ENCODE measurements around the gene TCF7L1. TPM values are rescaled to one million over a fixed set of nuclear protein-coding genes. Genes with fewer than 3 reads are reported as not detected.

TCF7L1 gene
- polyA plus RNA-seq, 1 donor (not counting 4 experiments of a cell fraction or from before 2014, with no cell fraction given) = 1.0 TPM

GRCh38 chr2:85326406-85327159 lies 193.4 kb downstream of the TCF7L1 start:
- Histone ChIP-seq H3K9ac (ENCODE audit: control insufficient read depth, extremely low read depth, insufficient read depth, low read length) (peak overlapping the region; percentile 91), H4K20me1 (ENCODE audit: control insufficient read depth, extremely low read depth, insufficient read depth, low read length) (peaks cover 12% of the 10 kb centered on the region), H3K4me2 (ENCODE audit: control insufficient read depth, extremely low read depth, insufficient read depth, low read depth, low read length) (peak overlapping the region; percentile 77), H3K4me1 (ENCODE audit: control insufficient read depth, extremely low read depth, insufficient read depth, low read length) (peaks cover 18% of the 10 kb centered on the region), H3K79me2 (ENCODE audit: control insufficient read depth, insufficient read depth, low read length) (peaks cover 45% of the 10 kb centered on the region), H2AFZ (ENCODE audit: control insufficient read depth, low read length) (no peak overlapping the region), H3K4me3 (ENCODE audit: control insufficient read depth in 2 of 3, extremely low read depth in 1 of 3, insufficient read depth in 2 of 3, low read depth in 1 of 3, low read length in 3 of 3) (peak overlapping the region; percentile 69 to 87 (median 85)), H3K9me1 (ENCODE audit: control insufficient read depth, extremely low read depth, insufficient read depth, low read length) (peaks cover 4% of the 10 kb centered on the region), H3K36me3 (ENCODE audit: control insufficient read depth in 2 of 2, extremely low read depth in 1 of 2, insufficient read depth in 2 of 2, low read length in 2 of 2) (peaks cover 20 to 23% of the 10 kb centered on the region in 2 experiments), H3K9me3 (ENCODE audit: control insufficient read depth, low read depth, low read length) (no peaks in the 10 kb centered on the region), H3K27me3 (ENCODE audit: control insufficient read depth, extremely low read depth, insufficient read depth, low read length) (no peaks in the 10 kb centered on the region), H3K27ac (ENCODE audit: control insufficient read depth, insufficient read depth, low read length) (peak overlapping the region; percentile 91)
- TF ChIP-seq CTCF (optimal IDR thresholded peaks at IDR 0.05 in 1 of 3, IDR thresholded peaks at IDR 0.05 in 1 of 3, conservative IDR thresholded peaks at IDR 0.05 in 1 of 3; ENCODE audit: extremely low read depth in 1 of 3, insufficient read depth in 2 of 3, low read length in 3 of 3) (no peak), EZH2 (IDR thresholded peaks at IDR 0.05; ENCODE audit: low read length) (no peak)
- DNase-seq (ENCODE audit: low read depth, low spot score) (no peak), FAIRE-seq (no peak)
- dilution Hi-C loops (cut with MboI; ENCODE audit: extremely low pct_ligation_motif_present, low sequenced_read_pairs) = no loop called here

GRCh38 chr2:85327160-85327821 lies 194.1 kb downstream of the TCF7L1 start:
- Histone ChIP-seq H2AFZ (ENCODE audit: control insufficient read depth, low read length) (peak overlapping the region; percentile 88), H3K4me1 (ENCODE audit: control insufficient read depth, extremely low read depth, insufficient read depth, low read length) (peaks cover 18% of the 10 kb centered on the region), H3K27ac (ENCODE audit: control insufficient read depth, insufficient read depth, low read length) (peak overlapping the region; percentile 91), H3K79me2 (ENCODE audit: control insufficient read depth, insufficient read depth, low read length) (peaks cover 43% of the 10 kb centered on the region), H3K4me3 (ENCODE audit: control insufficient read depth in 2 of 3, extremely low read depth in 1 of 3, insufficient read depth in 2 of 3, low read depth in 1 of 3, low read length in 3 of 3) (peak overlapping the region; percentile 69 to 87 (median 85)), H3K9me3 (ENCODE audit: control insufficient read depth, low read depth, low read length) (no peaks in the 10 kb centered on the region), H4K20me1 (ENCODE audit: control insufficient read depth, extremely low read depth, insufficient read depth, low read length) (peaks cover 12% of the 10 kb centered on the region), H3K27me3 (ENCODE audit: control insufficient read depth, extremely low read depth, insufficient read depth, low read length) (no peaks in the 10 kb centered on the region), H3K36me3 (ENCODE audit: control insufficient read depth in 2 of 2, extremely low read depth in 1 of 2, insufficient read depth in 2 of 2, low read length in 2 of 2) (peaks cover 17 to 18% of the 10 kb centered on the region in 2 experiments), H3K4me2 (ENCODE audit: control insufficient read depth, extremely low read depth, insufficient read depth, low read depth, low read length) (peak overlapping the region; percentile 77), H3K9ac (ENCODE audit: control insufficient read depth, extremely low read depth, insufficient read depth, low read length) (peak overlapping the region; percentile 91), H3K9me1 (ENCODE audit: control insufficient read depth, extremely low read depth, insufficient read depth, low read length) (peaks cover 2% of the 10 kb centered on the region)
- dilution Hi-C loops (cut with MboI; ENCODE audit: extremely low pct_ligation_motif_present, low sequenced_read_pairs) = no loop called here
- FAIRE-seq (no peak), DNase-seq (ENCODE audit: low read depth, low spot score) (peak; percentile 11)
- no peak for TF ChIP-seq CTCF (optimal IDR thresholded peaks at IDR 0.05 in 1 of 3, IDR thresholded peaks at IDR 0.05 in 1 of 3, conservative IDR thresholded peaks at IDR 0.05 in 1 of 3; ENCODE audit: extremely low read depth in 1 of 3, insufficient read depth in 2 of 3, low read length in 3 of 3)
- no peak for TF ChIP-seq EZH2 (IDR thresholded peaks at IDR 0.05; ENCODE audit: low read length)

Measured in keratinocyte (primary cell).